ENCODE results near the gene ZNHIT2.
"Not testable (repeated sequence)": the region's sequence is repeated elsewhere in the genome, so short reads cannot be mapped to it uniquely, and the experiment has no call there.

ZNHIT2 gene

GRCh38 chr11:65117206-65118096, at the start of gene ZNHIT2:
ZNHIT2 (minus strand) TSS chr11:65117701; CDS start chr11:65117653, 48 bp downstream.
- peak; percentile 98 for DNase-seq

- no peak for DNase-seq
These were observed 49.4 kb upstream of the ZNHIT2 start for GRCh38 chr11:65166893-65167292.

GRCh38 chr11:65165410-65166317, 48.2 kb upstream of the ZNHIT2 start:
- no peak for DNase-seq

- no peak for DNase-seq
These were observed 46.2 kb upstream of the ZNHIT2 start for GRCh38 chr11:65163684-65164083.

GRCh38 chr11:65160643-65161042, 43.1 kb upstream of the ZNHIT2 start:
- no peak for DNase-seq

GRCh38 chr11:65159012-65159411, 41.5 kb upstream of the ZNHIT2 start:
- no peak for DNase-seq

- no peak for DNase-seq
These were observed 39.8 kb upstream of the ZNHIT2 start for GRCh38 chr11:65157336-65157735.

- no peak for DNase-seq
These were observed 39.4 kb upstream of the ZNHIT2 start for GRCh38 chr11:65156926-65157325.

GRCh38 chr11:65156256-65156655, 38.8 kb upstream of the ZNHIT2 start:
- no peak for DNase-seq

GRCh38 chr11:65152122-65152521, 34.6 kb upstream of the ZNHIT2 start:
- DNase-seq, result peak; percentile 69

- DNase-seq, result peak; percentile 11
These were observed 33.9 kb upstream of the ZNHIT2 start for GRCh38 chr11:65151331-65151899.

GRCh38 chr11:65150509-65151299, 33.2 kb upstream of the ZNHIT2 start:
- DNase-seq, result peak; percentile 98

GRCh38 chr11:65150131-65150508, 32.6 kb upstream of the ZNHIT2 start:
- not testable (repeated sequence) for DNase-seq

GRCh38 chr11:65148657-65149056, 31.2 kb upstream of the ZNHIT2 start:
- DNase-seq, result no peak

GRCh38 chr11:65147352-65148075, 30.0 kb upstream of the ZNHIT2 start:
- DNase-seq, result no peak

GRCh38 chr11:65141896-65142494, 24.5 kb upstream of the ZNHIT2 start:
- peak; percentile 61 for DNase-seq

GRCh38 chr11:65136515-65137096, 19.1 kb upstream of the ZNHIT2 start:
- no peak for DNase-seq

GRCh38 chr11:65135633-65136145, 18.2 kb upstream of the ZNHIT2 start:
- DNase-seq, result no peak

GRCh38 chr11:65134952-65135632, 17.6 kb upstream of the ZNHIT2 start:
- DNase-seq, result peak; percentile 91

Data from MV-4-11 (cell line).